Measurements from ENCODE around the gene ADH7. TPM values are rescaled to one million over a fixed set of nuclear protein-coding genes. Genes with fewer than 3 reads are reported as not detected.
A peak's percentile ranks its signal among the peaks of the same experiment; 100 is the strongest.

The ADH7 gene
- total RNA-seq, 3 donors from 2014 or later = not detected

DNA sequence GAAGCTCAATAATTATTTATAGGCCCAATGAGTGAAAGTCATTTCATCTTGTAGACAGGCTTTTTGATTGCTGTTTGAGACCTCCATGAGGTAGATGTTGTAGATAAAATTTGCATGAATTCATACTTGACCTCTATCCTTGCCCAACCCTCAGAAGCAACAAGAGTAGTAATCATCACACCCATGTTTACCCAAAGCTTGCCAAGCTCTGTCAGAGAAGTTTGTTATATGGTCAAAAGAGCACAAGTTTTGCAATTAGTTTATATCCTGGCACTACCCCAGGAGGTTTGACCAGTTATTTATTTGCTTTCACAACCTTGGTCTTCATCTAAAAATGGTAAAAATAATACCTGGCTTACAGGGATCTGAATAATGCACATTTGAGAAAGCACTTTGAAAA, 20.7 kb downstream of the ADH7 start:
- DNase-seq = peak in 1 of 3 donors; percentile 83
- Histone ChIP-seq H3K4me1 (ENCODE audit: low read depth) (peaks cover 35% of the 10 kb centered on the region), H3K36me3 (ENCODE audit: low read depth) (no peaks in the 10 kb centered on the region), H3K9me3 (no peaks in the 10 kb centered on the region), H3K4me3 (no peak overlapping the region)
- intact Hi-C loops (cut with DNase I, micrococcal nuclease) = no loop called here
- ATAC-seq = peak; percentile 89
- TF ChIP-seq, protein P1, sequence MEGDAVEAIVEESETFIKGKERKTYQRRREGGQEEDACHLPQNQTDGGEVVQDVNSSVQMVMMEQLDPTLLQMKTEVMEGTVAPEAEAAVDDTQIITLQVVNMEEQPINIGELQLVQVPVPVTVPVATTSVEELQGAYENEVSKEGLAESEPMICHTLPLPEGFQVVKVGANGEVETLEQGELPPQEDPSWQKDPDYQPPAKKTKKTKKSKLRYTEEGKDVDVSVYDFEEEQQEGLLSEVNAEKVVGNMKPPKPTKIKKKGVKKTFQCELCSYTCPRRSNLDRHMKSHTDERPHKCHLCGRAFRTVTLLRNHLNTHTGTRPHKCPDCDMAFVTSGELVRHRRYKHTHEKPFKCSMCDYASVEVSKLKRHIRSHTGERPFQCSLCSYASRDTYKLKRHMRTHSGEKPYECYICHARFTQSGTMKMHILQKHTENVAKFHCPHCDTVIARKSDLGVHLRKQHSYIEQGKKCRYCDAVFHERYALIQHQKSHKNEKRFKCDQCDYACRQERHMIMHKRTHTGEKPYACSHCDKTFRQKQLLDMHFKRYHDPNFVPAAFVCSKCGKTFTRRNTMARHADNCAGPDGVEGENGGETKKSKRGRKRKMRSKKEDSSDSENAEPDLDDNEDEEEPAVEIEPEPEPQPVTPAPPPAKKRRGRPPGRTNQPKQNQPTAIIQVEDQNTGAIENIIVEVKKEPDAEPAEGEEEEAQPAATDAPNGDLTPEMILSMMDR (IDR thresholded peaks at IDR 0.05) = no peak

DNA sequence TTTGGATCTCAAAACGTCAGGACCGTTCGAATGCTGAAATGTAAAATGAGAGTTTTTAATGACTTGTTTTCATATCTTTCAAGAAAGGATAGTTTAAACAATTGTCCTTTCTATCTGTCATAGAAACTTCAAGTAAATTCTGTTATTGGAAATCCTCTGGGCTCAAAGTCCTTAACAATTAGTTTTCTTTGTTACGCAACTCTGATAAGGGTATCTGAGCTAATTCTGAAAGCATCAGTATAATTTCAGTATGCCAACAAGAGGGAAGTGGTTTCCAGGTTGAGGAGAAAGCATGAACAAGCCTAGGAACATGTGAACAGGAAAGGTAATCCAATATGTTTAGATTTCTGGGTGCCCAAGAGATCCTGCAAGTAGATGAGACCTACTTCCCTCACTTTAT, 22.0 kb downstream of the ADH7 start:
- Histone ChIP-seq H3K9me3 (no peaks in the 10 kb centered on the region), H3K36me3 (ENCODE audit: low read depth) (no peaks in the 10 kb centered on the region), H3K4me1 (ENCODE audit: low read depth) (peaks cover 35% of the 10 kb centered on the region), H3K4me3 (no peak overlapping the region)
- DNase-seq (no peak), ATAC-seq (no peak)
- TF ChIP-seq, protein P1 (IDR thresholded peaks at IDR 0.05) = no peak
- intact Hi-C loops (cut with DNase I, micrococcal nuclease) = no loop called here

DNA sequence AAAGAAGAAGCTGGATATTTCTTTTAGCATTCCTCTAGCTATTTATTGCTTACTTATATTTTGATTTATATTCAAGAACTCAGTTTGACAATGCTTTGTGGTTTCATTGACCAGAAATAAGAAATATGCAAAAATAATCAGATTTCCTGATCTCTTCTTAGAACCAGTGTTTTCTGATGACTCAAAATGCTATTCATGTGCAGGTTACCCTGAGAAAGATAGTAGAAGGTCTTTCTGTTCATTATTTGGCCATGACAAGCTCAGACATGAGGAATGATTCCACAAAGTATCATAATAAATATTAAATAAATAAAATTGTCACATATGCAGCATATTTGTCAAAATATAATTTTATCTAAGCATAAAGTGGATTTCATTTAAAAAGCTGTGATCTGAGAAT, 24.1 kb downstream of the ADH7 start:
- H3K36me3 ChIP-seq (ENCODE audit: low read depth) = no peaks in the 10 kb centered on the region
- H3K4me3 ChIP-seq = no peak overlapping the region
- no peak for DNase-seq
- TF ChIP-seq, protein P1 (IDR thresholded peaks at IDR 0.05) = no peak
- H3K9me3 ChIP-seq = no peaks in the 10 kb centered on the region
- intact Hi-C loops (cut with DNase I, micrococcal nuclease) = no loop called here
- peaks cover 24% of the 10 kb centered on the region for H3K4me1 ChIP-seq (ENCODE audit: low read depth)
- no peak for ATAC-seq

DNA sequence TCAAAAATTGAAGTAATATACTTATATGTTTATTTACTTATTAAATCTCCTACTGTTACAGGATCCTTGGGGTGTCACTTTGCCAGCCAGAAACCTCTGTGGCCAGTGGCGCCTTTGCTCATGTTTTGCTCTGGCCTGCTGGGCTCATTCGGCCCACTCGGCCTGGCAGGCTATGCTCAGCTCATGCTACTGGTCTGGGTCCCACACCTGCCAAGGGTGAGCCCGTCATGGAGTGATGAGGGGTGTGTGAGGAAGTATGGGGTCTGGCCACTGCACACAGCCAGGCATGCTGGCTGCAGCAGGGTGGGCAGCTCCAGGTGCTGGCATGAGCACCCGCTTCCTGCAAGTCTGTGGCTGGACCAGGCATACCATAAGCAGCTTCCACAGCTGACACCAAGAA, 25.1 kb downstream of the ADH7 start:
- ATAC-seq (no peak), DNase-seq (no peak)
- TF ChIP-seq, protein P1 (IDR thresholded peaks at IDR 0.05) = no peak
- no peak overlapping the region for H3K4me3 ChIP-seq
- no peaks in the 10 kb centered on the region for H3K36me3 ChIP-seq (ENCODE audit: low read depth)
- H3K9me3 ChIP-seq = no peaks in the 10 kb centered on the region
- peaks cover 23% of the 10 kb centered on the region for H3K4me1 ChIP-seq (ENCODE audit: low read depth)
- intact Hi-C loops (cut with DNase I, micrococcal nuclease) = no loop called here

DNA sequence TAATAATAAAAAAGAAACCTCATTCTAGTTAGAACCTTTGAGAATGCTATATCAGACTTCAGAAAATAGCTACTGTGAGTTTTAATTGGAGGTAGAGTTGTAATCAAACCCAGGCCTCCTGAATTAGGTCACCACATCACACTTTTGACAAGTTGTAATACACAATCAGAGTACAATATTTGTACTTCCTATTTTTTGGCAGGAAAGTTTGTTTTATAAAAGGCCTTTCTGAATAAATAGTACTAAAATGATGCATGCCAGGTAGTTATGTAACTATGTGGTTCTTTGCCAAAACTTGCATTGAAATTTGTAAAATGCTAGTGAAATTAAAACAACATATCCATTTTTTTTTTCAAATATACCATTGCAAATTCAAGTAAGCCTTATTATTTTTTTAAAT, 26.8 kb downstream of the ADH7 start:
- DNase-seq (no peak), ATAC-seq (no peak)
- intact Hi-C loops (cut with DNase I, micrococcal nuclease) = loop anchor here (5.0 to 10.0 kb wide), 3 partner anchors 206 to 294 kb away; no protein-coding TSS in a partner anchor
- H3K4me1 ChIP-seq (ENCODE audit: low read depth) = peaks cover 24% of the 10 kb centered on the region
- no peaks in the 10 kb centered on the region for H3K9me3 ChIP-seq
- H3K4me3 ChIP-seq = no peak overlapping the region
- no peaks in the 10 kb centered on the region for H3K36me3 ChIP-seq (ENCODE audit: low read depth)
- TF ChIP-seq, protein P1 (IDR thresholded peaks at IDR 0.05) = no peak

All from mucosa of descending colon (tissue), 3 donors.